MM.1S (cell line): Measurements from ENCODE around the gene TBC1D16.

Source experiments
- CTCF ChIP-seq: fragments of 300-600 bp; sonication (generic); IDR thresholded peaks from 2 replicates; pipeline ENCODE4 v1.5.1; 2016; ENCODE audit warnings: antibody characterized with exemption, low read length, mixed read lengths
- EZH2 ChIP-seq: fragments of 300-600 bp; sonication (generic); optimal IDR thresholded peaks from 2 replicates; pipeline ENCODE3; 2017; ENCODE audit warnings: low read depth, mild to moderate bottlenecking, antibody characterized with exemption, low read length, mixed read lengths
- EZH2phosphoT487 ChIP-seq: fragments of 300-600 bp; sonication (generic); IDR thresholded peaks from 2 replicates; pipeline ENCODE4 v1.6.1; 2018; ENCODE audit warnings: antibody characterized with exemption, low read length

DNA sequence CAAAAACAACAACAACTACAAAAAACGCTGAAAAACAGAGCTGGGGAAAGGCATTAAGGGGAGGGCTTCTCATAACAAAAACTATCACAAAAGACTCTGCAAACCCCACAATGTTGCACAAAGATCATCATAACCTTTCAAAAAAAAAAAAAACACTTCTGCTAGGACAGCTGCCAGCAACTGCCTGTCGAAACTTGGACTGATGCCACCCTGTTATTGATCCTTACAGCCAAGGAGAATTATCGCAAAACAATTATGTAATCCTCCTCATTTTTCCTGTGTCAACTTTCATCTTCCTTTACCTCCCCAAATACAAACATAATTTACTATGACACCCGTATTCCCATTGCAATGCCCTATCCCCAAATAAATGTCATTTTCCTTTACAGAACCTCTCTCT, 10.0 kb upstream of the TBC1D16 start:
- TF ChIP-seq CTCF (no peak), EZH2phosphoT487 (no peak), EZH2 (no peak)
